Ectodermal cell (in vitro differentiated cells): ENCODE measurements around the gene MYH14.

Source experiments
- H3K27ac ChIP-seq: 2 replicates; pipeline ENCODE4 v1.7.0; 2013; ENCODE audit warnings: mild to moderate bottlenecking, low read depth, low read length; ENCODE audit not compliant: insufficient read depth, poor library complexity, severe bottlenecking
- H3K27me3 ChIP-seq: 2 replicates; pipeline ENCODE4 v1.7.0; 2013; ENCODE audit warnings: mild to moderate bottlenecking, low read length; ENCODE audit not compliant: insufficient read depth, control insufficient read depth, poor library complexity, severe bottlenecking
- H3K36me3 ChIP-seq: one replicate; pipeline ENCODE4 v1.7.0; 2013; ENCODE audit warnings: low read length; ENCODE audit not compliant: control insufficient read depth, insufficient read depth
- H3K4me1 ChIP-seq: one replicate; pipeline ENCODE4 v1.7.0; 2013; ENCODE audit warnings: low read length; ENCODE audit not compliant: control insufficient read depth, insufficient read depth
- H3K4me3 ChIP-seq: 2 replicates; pipeline ENCODE4 v1.7.0; 2013; ENCODE audit warnings: low read depth, low read length, control low read depth; ENCODE audit not compliant: insufficient read depth
- H3K9me3 ChIP-seq: 2 replicates; pipeline ENCODE4 v1.7.0; 2013; ENCODE audit warnings: mild to moderate bottlenecking, low read length, moderate library complexity; ENCODE audit not compliant: control insufficient read depth
- WGBS, 2 experiments: methylation state at CpG; one replicate each; pipeline ENCODE4 v1.1.7; 2013; ENCODE audit warnings: missing lambda C conversion rate in 2 of 2; 5-methylcytosine and 5-hydroxymethylcytosine counted together

The MYH14 gene

GRCh38 chr19:50252887-50253268 is 49.5 kb downstream of the MYH14 start:
- no peaks in the 10 kb centered on the region for H3K27me3 ChIP-seq
- WGBS, 2 experiments: 76 to 88% methylated on average over 5 of the region's 5 CpGs
- no peaks in the 10 kb centered on the region for H3K4me1 ChIP-seq
- H3K27ac ChIP-seq: no peak overlapping the region
- no peak overlapping the region for H3K4me3 ChIP-seq
- H3K36me3 ChIP-seq: no peaks in the 10 kb centered on the region
- peaks cover 6% of the 10 kb centered on the region for H3K9me3 ChIP-seq

DNA sequence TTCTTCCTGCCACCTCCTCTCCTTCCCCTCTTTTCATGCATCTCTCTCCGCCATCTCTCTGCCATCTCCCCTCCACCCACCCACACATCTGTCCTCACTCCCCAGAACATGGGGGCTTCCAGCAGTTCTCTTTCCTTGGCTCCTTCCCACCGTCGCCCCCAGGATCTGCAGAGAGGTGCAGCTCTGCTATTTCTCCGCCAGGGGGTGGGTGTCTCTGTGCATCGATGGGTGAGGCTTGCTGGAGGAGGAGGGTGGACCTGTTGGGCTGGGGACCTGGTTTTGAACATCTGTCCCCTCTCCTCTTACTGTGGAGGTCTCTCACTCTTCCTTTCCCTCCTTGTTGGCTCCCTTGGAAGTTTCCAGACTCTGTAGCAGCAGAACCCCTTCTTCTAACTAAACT is 51.7 kb downstream of the MYH14 start:
- H3K9me3 ChIP-seq: peaks cover 3% of the 10 kb centered on the region
- H3K36me3 ChIP-seq: no peaks in the 10 kb centered on the region
- 64 to 67% methylated on average over 3 to 5 of the region's 5 CpGs for WGBS, 2 experiments

GRCh38 chr19:50257141-50257540 is 53.7 kb downstream of the MYH14 start:
- H3K36me3 ChIP-seq: no peaks in the 10 kb centered on the region
- no peak overlapping the region for H3K4me3 ChIP-seq
- H3K27ac ChIP-seq: no peak overlapping the region
- no peaks in the 10 kb centered on the region for H3K4me1 ChIP-seq
- 84 to 87% methylated on average over 10 of the region's 10 CpGs for WGBS, 2 experiments
- peaks cover 3% of the 10 kb centered on the region for H3K9me3 ChIP-seq
- no peaks in the 10 kb centered on the region for H3K27me3 ChIP-seq

More for the DNA sequence above, 51.7 kb downstream of the MYH14 start:
- Histone ChIP-seq H3K27me3 (no peaks in the 10 kb centered on the region), H3K27ac (no peak overlapping the region), H3K4me3 (no peak overlapping the region), H3K4me1 (no peaks in the 10 kb centered on the region)

- Histone ChIP-seq H3K4me3 (no peak overlapping the region), H3K9me3 (no peaks in the 10 kb centered on the region), H3K36me3 (no peaks in the 10 kb centered on the region), H3K27ac (no peak overlapping the region), H3K4me1 (no peaks in the 10 kb centered on the region), H3K27me3 (no peaks in the 10 kb centered on the region)
- 58 to 62% methylated on average over 25 of the region's 25 CpGs for WGBS, 2 experiments
Observed at GRCh38 chr19:50258918-50259372, 55.5 kb downstream of the MYH14 start.

GRCh38 chr19:50261446-50261970 is 58.1 kb downstream of the MYH14 start:
- 91% methylated on average over 16 of the region's 16 CpGs for WGBS, 2 experiments
- no peak overlapping the region for H3K27ac ChIP-seq

DNA sequence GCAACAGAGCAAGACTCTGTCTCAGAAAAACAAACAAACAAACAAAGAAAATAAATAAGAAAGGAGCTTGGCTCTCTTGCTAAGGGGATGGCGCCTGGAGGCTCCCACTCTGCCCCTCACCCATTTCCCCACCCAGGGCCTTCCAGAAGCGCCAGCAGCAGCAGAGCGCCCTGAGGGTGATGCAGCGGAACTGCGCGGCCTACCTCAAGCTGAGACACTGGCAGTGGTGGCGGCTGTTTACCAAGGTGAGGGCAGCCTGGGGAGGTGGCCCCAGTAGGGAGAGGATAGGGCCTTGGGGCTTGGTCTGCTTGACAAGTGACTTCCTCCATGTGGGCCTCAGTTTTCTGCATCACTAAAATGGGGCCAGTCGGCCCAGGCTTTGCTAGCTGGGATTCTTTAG is 59.8 kb downstream of the MYH14 start:
- WGBS, 2 experiments: 92 to 93% methylated on average over 8 of the region's 8 CpGs
- H3K4me1 ChIP-seq: no peaks in the 10 kb centered on the region
- H3K4me3 ChIP-seq: no peak overlapping the region
- H3K27ac ChIP-seq: no peak overlapping the region
- no peaks in the 10 kb centered on the region for H3K36me3 ChIP-seq
- no peaks in the 10 kb centered on the region for H3K9me3 ChIP-seq
- H3K27me3 ChIP-seq: no peaks in the 10 kb centered on the region

More at GRCh38 chr19:50261446-50261970, 58.1 kb downstream of the MYH14 start:
- Histone ChIP-seq H3K4me1 (no peaks in the 10 kb centered on the region), H3K27me3 (no peaks in the 10 kb centered on the region), H3K4me3 (no peak overlapping the region), H3K9me3 (no peaks in the 10 kb centered on the region), H3K36me3 (no peaks in the 10 kb centered on the region)

DNA sequence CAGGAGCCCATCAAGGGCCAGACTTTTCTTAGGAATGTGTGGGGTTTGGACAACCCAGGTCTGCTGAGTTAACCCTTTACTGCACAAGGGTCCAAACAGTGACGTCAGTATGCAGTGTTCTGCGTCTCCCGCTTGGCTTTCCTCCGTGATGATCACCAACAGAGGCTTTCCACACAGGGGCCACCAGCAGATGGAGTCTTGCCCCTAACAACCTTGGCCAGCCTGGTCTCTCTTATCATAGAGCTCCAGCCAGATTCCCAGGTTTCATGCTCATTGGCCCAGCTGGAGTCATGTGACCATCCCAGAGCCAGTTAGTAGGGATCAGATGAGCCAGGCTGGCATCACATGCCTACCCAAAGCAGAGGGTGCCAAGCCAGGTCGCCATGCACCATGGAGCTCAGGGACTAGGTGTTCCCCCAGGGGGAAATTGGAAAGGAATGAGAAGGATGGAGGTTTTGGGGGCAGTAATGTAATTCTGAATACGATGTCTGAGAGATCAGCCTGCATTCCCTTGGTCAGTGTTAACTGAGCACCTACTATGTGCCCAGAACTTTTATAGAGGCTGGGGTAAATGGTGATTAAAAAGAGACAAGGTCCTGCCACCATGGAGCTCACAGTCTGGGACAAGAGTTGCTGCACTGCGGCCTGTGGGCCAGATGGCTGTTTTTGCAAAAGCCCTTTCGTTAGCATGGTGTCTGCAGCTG is 61.2 kb downstream of the MYH14 start:
- H3K27me3 ChIP-seq: no peaks in the 10 kb centered on the region
- WGBS, 2 experiments: 70 to 77% methylated on average over 8 of the region's 8 CpGs
- peaks cover 2% of the 10 kb centered on the region for H3K9me3 ChIP-seq

DNA sequence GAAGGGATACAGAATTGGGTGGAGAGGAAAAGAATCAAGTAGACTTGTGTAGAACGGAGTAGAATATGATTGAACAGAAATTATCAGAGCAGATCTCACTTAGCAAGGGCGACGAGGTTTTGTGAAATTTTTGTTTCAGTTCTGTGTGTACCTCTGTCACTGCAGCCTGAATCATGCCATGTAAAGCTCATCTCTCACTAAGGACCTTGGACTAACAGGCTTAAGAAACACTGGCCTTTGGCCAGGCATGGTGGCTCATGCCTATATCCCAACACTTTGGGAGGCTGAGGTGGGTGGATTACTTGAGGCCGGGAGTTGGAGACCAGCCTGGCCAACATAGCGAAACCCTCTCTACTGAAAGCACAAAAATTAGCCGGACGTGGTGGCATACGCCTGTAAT is 62.6 kb downstream of the MYH14 start:
- WGBS, 2 experiments: 76 to 91% methylated on average over 8 of the region's 8 CpGs
- peaks cover 2% of the 10 kb centered on the region for H3K9me3 ChIP-seq
- H3K27ac ChIP-seq: no peak overlapping the region
- no peak overlapping the region for H3K4me3 ChIP-seq
- no peaks in the 10 kb centered on the region for H3K36me3 ChIP-seq
- no peaks in the 10 kb centered on the region for H3K4me1 ChIP-seq
- no peaks in the 10 kb centered on the region for H3K27me3 ChIP-seq

More for the DNA sequence above, 61.2 kb downstream of the MYH14 start:
- H3K4me3 ChIP-seq: no peak overlapping the region
- no peaks in the 10 kb centered on the region for H3K36me3 ChIP-seq
- H3K27ac ChIP-seq: no peak overlapping the region
- no peaks in the 10 kb centered on the region for H3K4me1 ChIP-seq

DNA sequence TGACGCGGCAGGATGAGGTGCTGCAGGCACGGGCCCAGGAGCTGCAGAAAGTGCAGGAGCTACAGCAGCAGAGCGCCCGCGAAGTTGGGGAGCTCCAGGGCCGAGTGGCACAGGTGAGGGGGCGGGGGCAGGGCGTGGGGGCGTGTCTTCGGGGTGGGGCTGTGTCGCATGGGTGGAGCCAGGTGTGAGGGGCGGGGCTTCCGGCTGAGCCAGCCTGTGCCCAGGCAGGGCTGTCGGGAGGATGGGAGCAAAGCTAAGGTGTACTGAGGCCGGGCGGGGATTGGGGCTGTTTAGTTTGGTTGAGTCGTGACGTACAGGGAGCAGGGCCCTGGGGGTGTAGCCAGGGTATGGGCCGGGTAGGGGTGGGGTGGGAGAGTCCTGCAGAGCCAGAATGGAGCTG is 63.5 kb downstream of the MYH14 start:
- WGBS, 2 experiments: 50 to 54% methylated on average over 20 of the region's 20 CpGs
- H3K27ac ChIP-seq: no peak overlapping the region

DNA sequence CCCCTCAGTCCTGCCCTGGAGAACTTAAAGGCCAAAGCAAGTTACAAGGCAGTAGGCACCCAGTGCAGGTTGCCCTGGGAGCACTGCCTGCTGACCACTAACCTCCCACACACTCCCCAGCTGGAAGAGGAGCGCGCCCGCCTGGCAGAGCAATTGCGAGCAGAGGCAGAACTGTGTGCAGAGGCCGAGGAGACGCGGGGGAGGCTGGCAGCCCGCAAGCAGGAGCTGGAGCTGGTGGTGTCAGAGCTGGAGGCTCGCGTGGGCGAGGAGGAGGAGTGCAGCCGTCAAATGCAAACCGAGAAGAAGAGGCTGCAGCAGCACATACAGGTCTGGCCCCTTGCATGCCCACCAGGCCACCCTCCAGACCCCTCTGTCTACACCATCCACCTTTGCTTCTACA is 64.6 kb downstream of the MYH14 start:
- Histone ChIP-seq H3K27ac (no peak overlapping the region), H3K4me3 (no peak overlapping the region)
- 89 to 90% methylated on average over 13 of the region's 13 CpGs for WGBS, 2 experiments

More for the DNA sequence above, 63.5 kb downstream of the MYH14 start:
- Histone ChIP-seq H3K4me3 (no peak overlapping the region), H3K27me3 (no peaks in the 10 kb centered on the region), H3K36me3 (no peaks in the 10 kb centered on the region), H3K9me3 (peaks cover 2% of the 10 kb centered on the region), H3K4me1 (no peaks in the 10 kb centered on the region)

More for the DNA sequence above, 64.6 kb downstream of the MYH14 start:
- Histone ChIP-seq H3K27me3 (no peaks in the 10 kb centered on the region), H3K4me1 (no peaks in the 10 kb centered on the region), H3K36me3 (no peaks in the 10 kb centered on the region), H3K9me3 (peaks cover 2% of the 10 kb centered on the region)
